Body of pancreas (tissue), 4 donors: Measurements from ENCODE around the gene CLEC16A. TPM values are rescaled to one million over a fixed set of nuclear protein-coding genes. Genes with fewer than 3 reads are reported as not detected.
A peak's percentile ranks its signal among the peaks of the same experiment; 100 is the strongest.

Source experiments
- ATAC-seq: fragments of 150-250 bp; one replicate; pipeline ENCODE4 v1.9.1; 2016
- DNase-seq, 4 donors: peaks; one replicate each; pipeline ENCODE4 v3.0.0-alpha.2; 2019
- H3K27ac ChIP-seq, 4 donors: fragments of 200-600 bp; sonication (generic); 1 replicate in 3 of 4; 2 replicates in 1 of 4; pipeline versions ENCODE4 v1.5.1 to v1.6.1; 2016 to 2019; ENCODE audit warnings: mild to moderate bottlenecking in 1 of 4, mixed read lengths in 1 of 4, moderate library complexity in 1 of 4
- H3K27me3 ChIP-seq, 2 donors: fragments of 200-600 bp; sonication (generic); one replicate each; pipeline ENCODE4 v1.6.0; 2016; ENCODE audit warnings: mild to moderate bottlenecking in 1 of 2
- H3K36me3 ChIP-seq, 2 donors: fragments of 200-600 bp; sonication (generic); replicated peaks in 1 of 2; 2 replicates each; pipeline ENCODE4 v1.5.1; 2016; ENCODE audit warnings: low read depth in 2 of 2; ENCODE audit not compliant: insufficient read depth in 1 of 2
- H3K4me1 ChIP-seq: fragments of 200-600 bp; sonication (generic); one replicate; pipeline ENCODE4 v1.6.0; 2016
- H3K4me3 ChIP-seq, 2 donors: fragments of 200-600 bp; sonication (generic); 1 replicate in 1 of 2; 2 replicates in 1 of 2; pipeline ENCODE4 v1.5.1; 2016 to 2019
- H3K9me3 ChIP-seq, 3 donors: fragments of 200-600 bp; sonication (generic); 1 replicate in 2 of 3; 2 replicates in 1 of 3; pipeline ENCODE4 v1.5.1; 2016
- CTCF ChIP-seq, 7 experiments: fragments of 450-650 bp in 4 of 7; fragments of 200-600 bp in 3 of 7; sonication (generic) in 3 of 7; IDR thresholded peaks; one replicate each; pipeline ENCODE4 v1.5.1; 2016 to 2019; ENCODE audit warnings: antibody characterized with exemption in 7 of 7
- POLR2A ChIP-seq, 3 donors: fragments of 450-650 bp; IDR thresholded peaks; one replicate each; pipeline ENCODE4 v1.6.1; 2016; ENCODE audit warnings: antibody characterized with exemption in 3 of 3, mild to moderate bottlenecking in 2 of 3
- WGBS, 2 donors: methylation state at CpG; one replicate each; pipeline ENCODE4 v1.1.5; 2017; 5-methylcytosine and 5-hydroxymethylcytosine counted together
- intact Hi-C: fragments of 100-400 bp; cut with DNase I; formaldehyde crosslinking; loops from one replicate; pipeline ENCODE4 v1.15.1; 2023
- total RNA-seq, 2 donors: library from RNA; depleted of rRNA; stranded (reverse); fragments of >200 nt; gene quantifications; one replicate each; pipeline ENCODE4 v1.1.0, GENCODE V29; 2016

Gene CLEC16A
- total RNA-seq, 2 donors from 2014 or later: 15.0 to 21.4 TPM

GRCh38 chr16:11089504-11090124 lies 145.2 kb downstream of the CLEC16A start:
- DNase-seq (peak in 3 of 4 donors; percentile 15 to 38 (median 33)), ATAC-seq (peak; percentile 27)
- 77 to 79% methylated on average over 10 to 12 of the region's 12 CpGs for WGBS, 2 donors
- Histone ChIP-seq H3K27ac (no peak overlapping the region), H3K9me3 (no peaks in the 10 kb centered on the region), H3K36me3 (no peaks in the 10 kb centered on the region), H3K27me3 (no peaks in the 10 kb centered on the region), H3K4me1 (peaks cover 13% of the 10 kb centered on the region), H3K4me3 (no peak overlapping the region)
- TF ChIP-seq CTCF (IDR thresholded peaks at IDR 0.05) (no peak), POLR2A (IDR thresholded peaks at IDR 0.05) (no peak)
- intact Hi-C loops: no loop called here

GRCh38 chr16:11090232-11090631 lies 145.9 kb downstream of the CLEC16A start:
- intact Hi-C loops: no loop called here
- WGBS, 2 donors: 89% methylated on average over 6 of the region's 6 CpGs
- peaks cover 17% of the 10 kb centered on the region for H3K4me1 ChIP-seq

GRCh38 chr16:11091021-11091785 lies 146.8 kb downstream of the CLEC16A start:
- 88 to 96% methylated on average over 14 of the region's 14 CpGs for WGBS, 2 donors
- intact Hi-C loops: no loop called here
- Histone ChIP-seq H3K9me3 (no peaks in the 10 kb centered on the region), H3K27me3 (no peaks in the 10 kb centered on the region), H3K4me3 (no peak overlapping the region), H3K36me3 (no peaks in the 10 kb centered on the region), H3K4me1 (peaks cover 19% of the 10 kb centered on the region), H3K27ac (no peak overlapping the region)
- TF ChIP-seq POLR2A (IDR thresholded peaks at IDR 0.05) (no peak), CTCF (IDR thresholded peaks at IDR 0.05) (no peak)
- ATAC-seq (no peak), DNase-seq (no peak)

More at GRCh38 chr16:11090232-11090631, 145.9 kb downstream of the CLEC16A start:
- no peak for DNase-seq
- Histone ChIP-seq H3K27me3 (no peaks in the 10 kb centered on the region), H3K4me3 (no peak overlapping the region), H3K9me3 (no peaks in the 10 kb centered on the region), H3K27ac (no peak overlapping the region), H3K36me3 (no peaks in the 10 kb centered on the region)
- ATAC-seq: no peak
- TF ChIP-seq CTCF (IDR thresholded peaks at IDR 0.05): no peak
- no peak for TF ChIP-seq POLR2A (IDR thresholded peaks at IDR 0.05)

- Histone ChIP-seq H3K9me3 (no peaks in the 10 kb centered on the region), H3K27me3 (no peaks in the 10 kb centered on the region), H3K36me3 (no peaks in the 10 kb centered on the region), H3K4me1 (peaks cover 19% of the 10 kb centered on the region), H3K27ac (no peak overlapping the region), H3K4me3 (no peak overlapping the region)
- DNase-seq (no peak), ATAC-seq (no peak)
- intact Hi-C loops: no loop called here
- 91 to 95% methylated on average over 9 to 12 of the region's 12 CpGs for WGBS, 2 donors
- TF ChIP-seq CTCF (IDR thresholded peaks at IDR 0.05) (no peak), POLR2A (IDR thresholded peaks at IDR 0.05) (no peak)
Observed at GRCh38 chr16:11092788-11093571, 148.6 kb downstream of the CLEC16A start.
